ENCODE measurements around the gene ARMC10.

GRCh38 chr7:103051519-103051918 lies 23.4 kb upstream of the ARMC10 start:
- TF ChIP-seq CTCF (IDR thresholded peaks at IDR 0.05) (no peak), POLR2A (IDR thresholded peaks at IDR 0.05) (no peak)
